Liver (tissue), 9 donors: ENCODE results near the gene ARHGEF1. TPM values are rescaled to one million over a fixed set of nuclear protein-coding genes. Genes with fewer than 3 reads are reported as not detected.

Source experiments
- DNase-seq: peaks from one replicate; pipeline ENCODE4 v3.0.0-alpha.2; 2017; ENCODE audit warnings: low spot score
- H3K27ac ChIP-seq, 2 donors: one replicate each; pipeline ENCODE4 v1.7.0; 2013; ENCODE audit warnings: inconsistent platforms in 2 of 2, low read length in 2 of 2, control low read depth in 1 of 2, low read depth in 1 of 2, mild to moderate bottlenecking in 1 of 2
- H3K27me3 ChIP-seq, 4 donors: one replicate each; pipeline versions ENCODE4 v1.6.1 to v1.7.0; 2013; ENCODE audit warnings: low read length in 3 of 4, inconsistent platforms in 1 of 4, mild to moderate bottlenecking in 1 of 4, moderate library complexity in 1 of 4; ENCODE audit not compliant: control insufficient read depth in 4 of 4, insufficient read depth in 4 of 4
- H3K36me3 ChIP-seq, 4 donors: one replicate each; pipeline versions ENCODE4 v1.6.1 to v1.7.0; 2013; ENCODE audit warnings: low read length in 3 of 4, mild to moderate bottlenecking in 3 of 4, low read depth in 1 of 4, moderate library complexity in 1 of 4; ENCODE audit not compliant: control insufficient read depth in 4 of 4, insufficient read depth in 3 of 4
- H3K4me1 ChIP-seq, 4 donors: one replicate each; pipeline versions ENCODE4 v1.6.1 to v1.7.0; 2013; ENCODE audit warnings: low read length in 3 of 4, mild to moderate bottlenecking in 3 of 4, moderate library complexity in 1 of 4; ENCODE audit not compliant: control insufficient read depth in 4 of 4, insufficient read depth in 4 of 4
- H3K4me3 ChIP-seq, 3 donors: one replicate each; pipeline versions ENCODE4 v1.6.1 to v1.7.0; 2013; ENCODE audit warnings: low read length in 3 of 3, control low read depth in 1 of 3, low read depth in 1 of 3, mild to moderate bottlenecking in 1 of 3
- H3K9ac ChIP-seq, 2 donors: one replicate each; pipeline ENCODE4 v1.7.0; 2013; ENCODE audit warnings: low read length in 2 of 2, mild to moderate bottlenecking in 2 of 2, moderate library complexity in 2 of 2, control low read depth in 1 of 2, low read depth in 1 of 2
- H3K9me3 ChIP-seq, 4 donors: one replicate each; pipeline versions ENCODE4 v1.6.1 to v1.7.0; 2013; ENCODE audit warnings: low read length in 3 of 4; ENCODE audit not compliant: control insufficient read depth in 4 of 4
- CTCF ChIP-seq: fragments of 150-350 bp; IDR thresholded peaks from 2 replicates; pipeline ENCODE4 v1.5.1; 2017; ENCODE audit warnings: improper control_type of control experiment, low read depth, low read length; ENCODE audit not compliant: missing input control
- EGR1 ChIP-seq, 2 donors: IDR thresholded peaks; 2 replicates each; pipeline ENCODE4 v1.6.1; 2016 to 2018; ENCODE audit warnings: antibody characterized with exemption in 2 of 2, low read depth in 2 of 2
- FOXA1 ChIP-seq: IDR thresholded peaks from 2 replicates; pipeline ENCODE4 v1.6.1; 2016; ENCODE audit warnings: antibody characterized with exemption
- FOXA2 ChIP-seq: IDR thresholded peaks from 2 replicates; pipeline ENCODE4 v1.6.1; 2016; ENCODE audit warnings: antibody characterized with exemption
- GABPA ChIP-seq, 2 donors: IDR thresholded peaks in 1 of 2; conservative IDR thresholded peaks in 1 of 2; 2 replicates each; pipeline ENCODE4 v1.6.1; 2016; ENCODE audit warnings: antibody characterized with exemption in 2 of 2, mild to moderate bottlenecking in 1 of 2, moderate library complexity in 1 of 2
- HNF4A ChIP-seq, 2 donors: conservative IDR thresholded peaks; 2 replicates each; pipeline ENCODE4 v1.6.1; 2016; ENCODE audit warnings: antibody characterized with exemption in 2 of 2, mild to moderate bottlenecking in 2 of 2
- HNF4G ChIP-seq: IDR thresholded peaks from 2 replicates; pipeline ENCODE4 v1.6.1; 2016; ENCODE audit warnings: antibody characterized with exemption
- JUND ChIP-seq, 2 donors: IDR thresholded peaks; 2 replicates each; pipeline ENCODE4 v1.6.1; 2016; ENCODE audit warnings: antibody characterized with exemption in 2 of 2
- MAX ChIP-seq: IDR thresholded peaks from 2 replicates; pipeline ENCODE4 v1.6.1; 2016; ENCODE audit warnings: antibody characterized with exemption
- NR2F2 ChIP-seq: IDR thresholded peaks from 2 replicates; pipeline ENCODE4 v1.6.1; 2016; ENCODE audit warnings: antibody characterized with exemption
- RAD21 ChIP-seq, 2 donors: IDR thresholded peaks; 2 replicates each; pipeline ENCODE4 v1.6.1; 2016; ENCODE audit warnings: antibody characterized with exemption in 2 of 2, mild to moderate bottlenecking in 2 of 2
- REST ChIP-seq: IDR thresholded peaks from 2 replicates; pipeline ENCODE4 v1.6.1; 2016; ENCODE audit warnings: antibody characterized with exemption, mild to moderate bottlenecking
- SP1 ChIP-seq: IDR thresholded peaks from 2 replicates; pipeline ENCODE4 v1.6.1; 2018; ENCODE audit warnings: antibody characterized with exemption, mild to moderate bottlenecking
- TAF1 ChIP-seq: conservative IDR thresholded peaks from 2 replicates; pipeline ENCODE4 v1.6.1; 2016; ENCODE audit warnings: antibody characterized with exemption, mild to moderate bottlenecking
- YY1 ChIP-seq: IDR thresholded peaks from 2 replicates; pipeline ENCODE4 v1.6.1; 2016; ENCODE audit warnings: antibody characterized with exemption, mild to moderate bottlenecking
- ZBTB33 ChIP-seq: IDR thresholded peaks from 2 replicates; pipeline ENCODE4 v1.6.1; 2016; ENCODE audit warnings: antibody characterized with exemption
- WGBS: extraction: QIAGEN DNeasy Blood & Tissue Kit; methylation state at CpG from one replicate; pipeline ENCODE4 v1.1.7; 2013; 5-methylcytosine and 5-hydroxymethylcytosine counted together
- polyA plus RNA-seq, 2 donors: library from polyadenylated mRNA; stranded (reverse) in 1 of 2; unstranded in 1 of 2; fragments of 200-250 nt in 1 of 2; fragments of >200 nt in 1 of 2; fragmentation: Nextera tagmentation in 1 of 2; extraction: Ambion mirVana in 1 of 2; gene quantifications; one replicate each; pipeline versions ENCODE4 v1.2.1 to v1.2.3, GENCODE V29; 2013 to 2015
- total RNA-seq, 2 donors: library from RNA; depleted of rRNA; stranded (reverse); fragments of >200 nt; gene quantifications; one replicate each; pipeline ENCODE4 v1.2.3, GENCODE V29; 2014
- donor health status: healthy.
- donor health status: healthy.
- donor health status: healthy.
- donor health status: healthy.
- donor health status: healthy.

ARHGEF1 gene
- total and polyA plus RNA-seq, 4 donors, result 13.2 to 30.1 (median 18.5) TPM

- 84% methylated on average over 6 of the region's 6 CpGs for WGBS
- no peaks in the 10 kb centered on the region for H3K9me3 ChIP-seq
- no peak for TF ChIP-seq JUND (IDR thresholded peaks at IDR 0.05)
- TF ChIP-seq TAF1, result no peak
- TF ChIP-seq REST, result no peak
- TF ChIP-seq GABPA (IDR thresholded peaks at IDR 0.05 in 1 of 2, conservative IDR thresholded peaks at IDR 0.05 in 1 of 2), result no peak
- TF ChIP-seq ZBTB33, result no peak
- TF ChIP-seq CTCF, result no peak
- TF ChIP-seq EGR1 (IDR thresholded peaks at IDR 0.05; ENCODE audit: low read depth in 2 of 2), result no peak
- no peak for TF ChIP-seq RAD21 (IDR thresholded peaks at IDR 0.05)
- DNase-seq, result no peak
- H3K4me3 ChIP-seq, result no peak overlapping the region
- H3K4me1 ChIP-seq, result no peaks in the 10 kb centered on the region
- H3K36me3 ChIP-seq, result peaks cover 10 to 62% (median 15%) of the 10 kb centered on the region in 4 donors
- no peak overlapping the region for H3K27ac ChIP-seq
- no peak overlapping the region for H3K9ac ChIP-seq
- no peaks in the 10 kb centered on the region for H3K27me3 ChIP-seq
Measured at GRCh38 chr19:41893899-41894298, 10.9 kb downstream of the ARHGEF1 start.

- H3K4me3 ChIP-seq, result no peak overlapping the region
- H3K9ac ChIP-seq, result no peak overlapping the region
- no peaks in the 10 kb centered on the region for H3K27me3 ChIP-seq
- no peaks in the 10 kb centered on the region for H3K4me1 ChIP-seq
- H3K27ac ChIP-seq, result no peak overlapping the region
- no peak for DNase-seq
- H3K36me3 ChIP-seq, result peaks cover 8 to 62% (median 14%) of the 10 kb centered on the region in 4 donors
- no peaks in the 10 kb centered on the region for H3K9me3 ChIP-seq
- 91% methylated on average over 14 of the region's 14 CpGs for WGBS
- TF ChIP-seq NR2F2 (no peak), GABPA (IDR thresholded peaks at IDR 0.05 in 1 of 2, conservative IDR thresholded peaks at IDR 0.05 in 1 of 2) (no peak), HNF4A (conservative IDR thresholded peaks at IDR 0.05) (no peak), FOXA2 (no peak), SP1 (no peak), RAD21 (IDR thresholded peaks at IDR 0.05) (no peak), JUND (IDR thresholded peaks at IDR 0.05) (no peak), TAF1 (no peak), FOXA1 (no peak), MAX (no peak), REST (no peak), ZBTB33 (no peak), HNF4G (no peak), YY1 (no peak), EGR1 (IDR thresholded peaks at IDR 0.05; ENCODE audit: low read depth in 2 of 2) (no peak), CTCF (no peak)
Measured at GRCh38 chr19:41894350-41894749, 11.4 kb downstream of the ARHGEF1 start.
